NCI-H510A (cell line): ENCODE data around the gene SLC1A1.

ENCODE experiments used
- DNase-seq: peaks from one replicate; lab custom pipeline; 2025; lab: John Stamatoyannopoulos, UW

Gene SLC1A1

GRCh38 chr9:4618700-4619099 lies 128.4 kb downstream of the SLC1A1 start:
- no peak for DNase-seq

- no peak for DNase-seq
These were observed 129.9 kb downstream of the SLC1A1 start for GRCh38 chr9:4620057-4620765.

- no peak for DNase-seq
These were observed 130.8 kb downstream of the SLC1A1 start for GRCh38 chr9:4620881-4621555.

GRCh38 chr9:4622016-4622415 lies 131.7 kb downstream of the SLC1A1 start:
- DNase-seq, result no peak

GRCh38 chr9:4630836-4631235 lies 140.6 kb downstream of the SLC1A1 start:
- no peak for DNase-seq
